Subcutaneous adipose tissue (tissue), 4 donors: Measurements from ENCODE around the gene RFX2. TPM values are rescaled to one million over a fixed set of nuclear protein-coding genes. Genes with fewer than 3 reads are reported as not detected.

Experiments used
- total RNA-seq, 4 donors: library from RNA; depleted of rRNA; stranded (reverse); fragments of >200 nt; gene quantifications; one replicate each; pipeline ENCODE4 v1.1.0, GENCODE V29; 2016
- TF ChIP-seq, protein P1 (sequence below): fragments of 450-650 bp; IDR thresholded peaks from one replicate; pipeline ENCODE4 v1.5.1; 2016; ENCODE audit warnings: low read depth, mild to moderate bottlenecking, control low read depth, antibody characterized with exemption, moderate library complexity

The RFX2 gene
- total RNA-seq, 4 donors from 2014 or later = 2.9 to 8.9 (median 7.2) TPM

DNA sequence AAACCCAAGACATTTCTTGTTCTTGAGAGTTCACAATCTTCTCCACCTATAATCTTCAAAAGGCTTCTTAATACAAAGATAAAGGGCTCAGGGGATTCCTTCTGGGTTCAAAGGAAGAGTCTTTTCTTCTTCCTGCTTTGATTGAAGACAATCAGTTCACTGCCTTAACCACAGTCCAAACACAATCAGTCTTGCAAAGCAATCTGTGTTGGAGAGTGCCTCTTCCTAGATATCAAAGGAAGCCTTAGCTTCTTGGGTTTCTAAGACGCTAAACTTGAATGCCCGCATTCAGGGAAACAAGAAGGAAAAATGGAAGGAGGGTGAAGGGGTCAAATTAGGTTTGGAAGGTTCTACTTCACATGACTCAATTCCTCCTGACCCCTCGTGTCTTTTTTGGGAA is 159.6 kb downstream of the RFX2 start:
- TF ChIP-seq, protein P1, sequence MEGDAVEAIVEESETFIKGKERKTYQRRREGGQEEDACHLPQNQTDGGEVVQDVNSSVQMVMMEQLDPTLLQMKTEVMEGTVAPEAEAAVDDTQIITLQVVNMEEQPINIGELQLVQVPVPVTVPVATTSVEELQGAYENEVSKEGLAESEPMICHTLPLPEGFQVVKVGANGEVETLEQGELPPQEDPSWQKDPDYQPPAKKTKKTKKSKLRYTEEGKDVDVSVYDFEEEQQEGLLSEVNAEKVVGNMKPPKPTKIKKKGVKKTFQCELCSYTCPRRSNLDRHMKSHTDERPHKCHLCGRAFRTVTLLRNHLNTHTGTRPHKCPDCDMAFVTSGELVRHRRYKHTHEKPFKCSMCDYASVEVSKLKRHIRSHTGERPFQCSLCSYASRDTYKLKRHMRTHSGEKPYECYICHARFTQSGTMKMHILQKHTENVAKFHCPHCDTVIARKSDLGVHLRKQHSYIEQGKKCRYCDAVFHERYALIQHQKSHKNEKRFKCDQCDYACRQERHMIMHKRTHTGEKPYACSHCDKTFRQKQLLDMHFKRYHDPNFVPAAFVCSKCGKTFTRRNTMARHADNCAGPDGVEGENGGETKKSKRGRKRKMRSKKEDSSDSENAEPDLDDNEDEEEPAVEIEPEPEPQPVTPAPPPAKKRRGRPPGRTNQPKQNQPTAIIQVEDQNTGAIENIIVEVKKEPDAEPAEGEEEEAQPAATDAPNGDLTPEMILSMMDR = no peak

- TF ChIP-seq, protein P1 = no peak
Observed at GRCh38 chr19:5949792-5950305, 160.5 kb downstream of the RFX2 start.

DNA sequence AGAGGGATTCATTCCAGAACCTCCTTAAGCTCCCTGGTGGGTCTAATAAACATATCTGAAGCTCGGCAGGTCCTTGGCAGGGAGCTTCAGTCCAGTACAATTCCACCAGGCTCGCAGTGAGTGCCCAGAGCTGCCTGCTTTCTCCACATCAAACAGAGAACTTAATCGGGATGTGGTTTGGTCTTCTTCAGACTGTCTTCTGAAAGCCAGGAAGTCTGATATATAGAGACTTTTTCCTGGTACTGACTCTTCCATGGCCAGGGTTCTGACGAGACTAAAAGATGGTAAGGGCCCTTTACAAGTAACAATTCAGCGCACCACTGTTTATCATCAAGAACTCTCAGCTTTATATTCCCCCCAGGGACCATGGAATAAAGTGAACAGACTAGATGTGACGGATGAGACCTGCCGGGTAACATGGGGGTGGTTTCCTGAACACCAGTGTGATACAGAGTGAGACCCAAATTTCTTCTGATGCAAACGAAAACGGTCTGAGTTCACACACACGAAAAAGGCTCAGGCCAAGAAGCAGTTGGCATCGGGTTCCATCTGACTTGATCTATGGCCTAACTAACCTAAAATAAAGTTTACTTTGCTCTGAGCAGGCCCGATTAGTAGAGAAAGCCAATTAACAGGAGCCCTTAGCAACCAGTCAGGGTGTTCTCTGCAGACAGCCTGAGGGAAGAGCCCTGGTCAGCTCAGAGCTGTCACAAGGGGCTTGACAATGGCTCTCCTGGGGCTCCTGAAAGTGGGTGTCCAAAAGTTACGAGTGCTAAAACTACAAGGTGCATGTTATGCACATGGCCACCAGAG is 161.3 kb downstream of the RFX2 start:
- TF ChIP-seq, protein P1 = no peak

- TF ChIP-seq, protein P1 = no peak
Observed at GRCh38 chr19:5947435-5947834, 162.9 kb downstream of the RFX2 start.

GRCh38 chr19:5943623-5944022 is 166.7 kb downstream of the RFX2 start:
- TF ChIP-seq, protein P1 = no peak

Other genes with a start within 250 kb of the RFX2 start
- gene FUT5, start 240.0 kb downstream of the RFX2 start, total RNA-seq = not detected
- 100 to 1,000 TPM; 147 to 197 (median 162) TPM for gene NDUFA11, start 206.7 kb downstream of the RFX2 start, total RNA-seq
- 10 to 100 TPM in 1 of 4 donors, 1 to 10 TPM in 2, under 1 TPM in 1; 0.65 to 13.0 (median 5.6) TPM for gene VMAC, start 205.6 kb downstream of the RFX2 start, total RNA-seq
- gene CAPS, start 196.2 kb downstream of the RFX2 start, total RNA-seq = 10 to 100 TPM in 1 of 4 donors, 1 to 10 TPM in 3; 1.5 to 13.4 (median 6.6) TPM
- gene RANBP3, start 132.4 kb downstream of the RFX2 start, total RNA-seq = 10 to 100 TPM; 28.8 to 84.2 (median 57.7) TPM
- gene ACSBG2, start 25.2 kb upstream of the RFX2 start, total RNA-seq = under 1 TPM in 2 of 4 donors, not detected in 2; 0.57 to 0.68 TPM
- 10 to 100 TPM in 2 of 4 donors, 1 to 10 TPM in 2; 7.0 to 19.0 (median 10.4) TPM for gene MLLT1, start 169.5 kb upstream of the RFX2 start, total RNA-seq
- gene ACER1, start 223.1 kb upstream of the RFX2 start, total RNA-seq = under 1 TPM in 1 of 4 donors, not detected in 3; 0.44 TPM